Measurements from ENCODE around the gene PTTG1.

The PTTG1 gene

GRCh38 chr5:160456480-160457177 lies 35.0 kb downstream of the PTTG1 start:
- no peak for DNase-seq

- DNase-seq = no peak
Measured at GRCh38 chr5:160457252-160457651, 35.6 kb downstream of the PTTG1 start.

GRCh38 chr5:160458806-160459800 lies 37.4 kb downstream of the PTTG1 start:
- DNase-seq = no peak

GRCh38 chr5:160460377-160461049 lies 38.9 kb downstream of the PTTG1 start:
- DNase-seq = no peak

DNA sequence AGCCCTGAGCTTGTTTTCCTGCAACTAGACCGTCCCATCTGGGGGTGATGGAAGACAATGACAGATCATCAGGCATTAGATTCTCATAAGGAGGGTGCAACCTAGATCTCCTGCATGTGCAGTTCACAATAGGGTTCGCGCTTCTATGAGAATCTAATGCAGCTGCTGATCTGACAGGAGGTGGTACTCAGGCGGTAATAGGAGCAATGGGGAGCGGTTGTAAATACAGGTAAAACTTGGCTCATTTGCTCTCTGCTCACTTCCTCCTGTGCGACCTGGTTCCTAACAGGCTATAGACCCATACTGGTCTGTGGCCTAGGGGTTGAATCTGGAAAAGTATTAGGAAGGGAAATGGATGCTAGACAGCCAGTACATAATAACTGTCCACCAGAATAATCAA lies 39.7 kb downstream of the PTTG1 start:
- no peak for DNase-seq

DNA sequence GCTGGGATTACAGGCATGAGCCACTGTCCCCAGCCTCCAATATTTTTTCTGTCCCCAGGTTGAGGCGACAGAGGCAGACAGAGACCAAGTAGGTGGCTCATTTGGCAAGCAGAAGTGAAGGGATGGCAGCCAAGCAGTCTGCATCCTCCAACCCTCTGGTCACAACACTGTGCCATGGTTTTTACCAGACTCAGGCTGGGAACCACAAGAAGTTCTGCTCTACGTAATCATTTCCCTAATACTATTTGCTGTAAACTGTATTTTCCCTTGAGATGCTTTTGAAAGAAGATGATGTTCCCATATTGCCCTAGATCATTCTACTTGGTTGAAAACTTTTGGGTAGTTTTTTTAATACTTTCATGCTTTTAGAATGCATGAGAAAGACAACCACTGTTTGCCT lies 40.5 kb downstream of the PTTG1 start:
- DNase-seq = no peak

- DNase-seq = no peak
Measured at GRCh38 chr5:160463227-160463626, 41.6 kb downstream of the PTTG1 start.

DNA sequence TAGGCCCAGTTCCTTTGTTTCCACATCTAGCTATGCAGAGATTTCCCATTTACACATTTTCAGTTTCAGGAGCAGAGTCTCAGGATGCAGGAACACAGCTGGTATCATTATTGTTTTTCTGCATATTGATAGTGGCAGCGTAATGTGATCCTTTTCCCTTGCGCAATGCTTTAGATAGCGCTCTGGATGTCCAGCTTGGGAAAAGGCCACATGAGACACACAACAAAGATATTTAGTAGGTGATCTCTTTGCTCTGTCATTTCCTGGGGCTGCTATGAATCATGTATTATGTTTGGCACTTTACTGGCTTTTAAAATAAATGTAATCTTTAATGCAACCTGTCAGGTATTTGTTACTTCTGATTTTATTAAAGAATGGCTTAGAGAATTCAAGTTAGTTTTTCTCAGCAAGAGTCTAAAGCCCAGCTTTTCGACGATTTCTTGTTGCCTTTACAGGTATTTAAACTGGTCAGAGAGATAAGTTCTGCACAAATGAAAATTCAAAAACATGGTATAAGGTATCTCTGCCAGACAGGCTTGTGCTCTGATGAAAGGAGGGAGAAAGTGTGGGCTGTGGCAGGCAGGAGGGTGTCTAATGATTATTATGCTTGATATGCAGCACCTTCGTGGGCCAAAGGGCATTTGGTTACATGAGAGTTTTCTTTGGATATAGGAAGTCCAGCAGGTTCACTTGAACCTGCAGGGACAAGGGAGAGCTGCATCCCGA lies 42.2 kb downstream of the PTTG1 start:
- DNase-seq = peak; percentile 64

- DNase-seq = no peak
Measured at GRCh38 chr5:160464466-160464797, 42.8 kb downstream of the PTTG1 start.

DNA sequence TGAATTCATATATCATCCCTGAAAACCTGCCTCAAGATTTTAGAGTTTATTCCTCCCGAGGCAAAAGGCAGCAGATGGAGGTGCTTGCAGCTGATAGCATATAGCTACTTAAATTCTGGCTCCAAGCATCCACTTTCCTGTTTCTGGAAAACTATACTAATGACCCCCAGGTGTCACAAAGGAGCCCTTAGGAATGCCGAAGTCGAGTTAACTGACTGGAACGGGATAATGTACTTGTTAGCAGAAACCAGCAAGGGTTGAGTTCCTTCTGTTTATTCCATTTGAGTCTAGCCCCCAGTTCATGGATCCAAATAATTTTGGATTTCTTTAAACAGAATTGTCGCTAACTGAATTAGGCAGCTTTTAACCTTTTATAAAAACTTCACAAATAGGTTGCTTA lies 44.5 kb downstream of the PTTG1 start:
- no peak for DNase-seq

DNA sequence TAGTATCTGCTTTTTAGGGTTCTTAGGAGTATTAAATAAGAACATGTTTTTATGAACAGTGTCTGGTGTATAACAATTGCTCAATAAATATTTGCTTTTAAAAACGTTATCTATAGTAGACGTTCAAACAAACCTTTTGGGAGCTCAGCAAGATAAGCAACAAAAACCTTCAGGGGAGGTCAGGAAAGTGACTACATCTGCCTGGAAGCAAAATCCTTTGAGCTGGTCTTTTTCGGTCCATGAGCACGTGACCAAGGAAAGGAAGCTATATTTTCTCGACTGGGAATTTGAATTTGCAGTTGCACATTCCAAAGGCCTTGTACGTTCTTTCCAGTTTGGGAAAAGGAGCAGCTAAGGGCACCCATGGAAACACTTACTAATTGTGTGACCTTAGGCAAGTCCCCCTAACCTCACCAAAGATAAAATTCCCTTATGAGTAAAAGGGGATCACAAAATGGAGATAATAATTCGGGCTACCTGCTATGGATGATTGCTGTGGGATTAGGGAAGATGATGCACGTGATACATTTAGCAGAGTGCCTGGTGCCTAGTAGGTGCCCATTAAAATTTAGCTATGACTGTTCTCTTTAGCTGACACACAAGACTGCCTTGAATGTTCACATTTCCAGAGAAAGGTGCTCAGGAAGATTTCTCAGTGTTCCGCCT lies 45.4 kb downstream of the PTTG1 start:
- DNase-seq = no peak

GRCh38 chr5:160467555-160468362 lies 46.1 kb downstream of the PTTG1 start:
- peak; percentile 93 for DNase-seq

GRCh38 chr5:160468363-160468975 lies 46.8 kb downstream of the PTTG1 start:
- no peak for DNase-seq

GRCh38 chr5:160469156-160470144 lies 47.8 kb downstream of the PTTG1 start:
- DNase-seq = no peak

DNA sequence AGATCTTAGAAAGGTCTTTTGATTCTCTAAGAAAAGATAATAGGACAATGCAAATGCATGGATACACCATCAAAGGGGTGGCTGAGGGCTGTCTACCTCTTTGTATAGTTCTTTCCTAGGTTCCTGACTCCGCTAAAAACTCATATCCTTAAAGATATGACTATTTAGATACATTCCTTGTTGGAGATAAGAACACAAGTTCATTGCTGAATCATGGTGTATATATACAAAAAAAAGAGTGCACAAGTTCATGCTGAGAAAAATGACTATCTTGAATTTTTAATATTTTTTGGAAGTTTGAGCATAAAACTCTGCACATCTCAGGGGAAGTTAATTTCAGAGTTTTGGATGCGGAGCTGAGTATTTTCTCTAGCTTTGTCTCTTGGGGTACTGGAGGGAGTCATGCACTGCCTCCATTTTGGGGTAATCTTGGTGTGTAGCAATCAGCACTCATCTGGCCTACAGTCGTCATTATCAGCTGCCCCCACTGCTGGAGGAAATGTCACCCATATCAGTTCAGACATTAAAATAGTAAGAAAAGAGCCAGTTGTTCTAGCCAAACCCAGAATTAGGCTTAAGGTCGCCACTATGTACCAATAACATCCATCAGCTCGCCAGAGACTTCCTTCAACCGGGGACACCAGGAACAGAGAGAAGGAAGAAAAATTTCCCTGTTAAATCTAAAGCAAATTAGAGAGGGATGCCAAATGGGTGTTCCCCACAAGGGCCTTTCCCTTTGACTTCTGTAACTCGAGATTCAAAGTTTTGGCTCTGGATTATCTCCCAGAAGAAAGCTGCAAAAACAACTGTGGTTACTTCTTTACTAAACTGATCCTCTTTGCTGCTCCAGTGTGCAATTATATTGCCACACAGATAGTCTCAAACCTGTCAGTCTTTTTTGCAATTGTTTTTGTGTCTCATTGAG lies 49.0 kb downstream of the PTTG1 start:
- DNase-seq = no peak

DNA sequence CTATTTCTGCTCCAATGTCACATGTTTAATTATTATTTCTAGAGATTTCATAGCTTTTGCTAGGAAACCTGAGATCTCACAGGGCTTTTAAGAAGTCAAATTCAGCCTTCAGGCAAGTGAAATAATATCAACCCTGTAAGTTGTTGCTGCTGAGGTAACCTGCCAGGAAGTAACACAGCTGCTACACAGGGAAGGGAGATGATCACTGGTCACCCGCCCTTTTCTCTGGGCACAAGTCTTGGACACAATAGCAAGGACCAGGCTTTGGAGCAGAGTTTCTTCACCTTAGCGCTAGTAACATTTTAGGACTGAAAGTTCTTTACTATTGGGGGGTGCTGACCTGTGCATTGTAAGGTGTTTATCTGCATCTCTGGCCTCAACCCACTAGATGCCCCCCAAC lies 50.1 kb downstream of the PTTG1 start:
- no peak for DNase-seq

GRCh38 chr5:160472482-160472881 lies 50.8 kb downstream of the PTTG1 start:
- DNase-seq = no peak

GRCh38 chr5:160473681-160474080 lies 52.0 kb downstream of the PTTG1 start:
- no peak for DNase-seq

GRCh38 chr5:160474084-160474483 lies 52.4 kb downstream of the PTTG1 start:
- no peak for DNase-seq

Measured in activated CD8-positive, alpha-beta memory T cell treated with anti-CD3 and anti-CD28 coated beads for 24 hours (primary cell).